Panc1 (cell line): ENCODE data around the gene TWF2. TPM values are rescaled to one million over a fixed set of nuclear protein-coding genes. Genes with fewer than 3 reads are reported as not detected.

Experiments used
- ATAC-seq: fragments of 200-7000 bp; cut with Tn5 transposase; 2 replicates; pipeline ENCODE4 v1.9.1; 2020; ENCODE audit warnings: mild to moderate bottlenecking, moderate library complexity
- BruUV-seq: library from RNA; stranded (reverse); fragments of 400-500 nt; replicated peaks from 2 replicates; lab custom pipeline; 2021; lab: Mats Ljungman, UMichigan
- CTCF ChIA-PET: fragments of 300-600 bp; sonication (Branson Sonifier 250); formaldehyde crosslinking; loops from one replicate; lab custom pipeline; 2022; ENCODE audit warnings: antibody characterized with exemption; lab: Charles Lee
- POLR2A ChIA-PET: fragments of 300-600 bp; sonication (Branson Sonifier 250); formaldehyde crosslinking; loops from one replicate; lab custom pipeline; 2022; ENCODE audit warnings: antibody characterized with exemption; lab: Charles Lee
- DNase-seq: peaks from one replicate; pipeline ENCODE4 v3.0.0-alpha.2; 2010; ENCODE audit warnings: low read depth, low spot score
- H3K27ac ChIP-seq: 2 replicates; pipeline ENCODE4 v1.5.1; 2011; ENCODE audit warnings: mild to moderate bottlenecking, low read length, inconsistent platforms
- H3K27me3 ChIP-seq: fragments of 200-500 bp; sonication (Bioruptor generic); 2 replicates; pipeline ENCODE4 v1.6.0; 2014; ENCODE audit warnings: low read length, inconsistent platforms; ENCODE audit not compliant: control insufficient read depth, insufficient read depth
- H3K36me3 ChIP-seq: fragments of 200-500 bp; sonication (Bioruptor generic); 2 replicates; pipeline ENCODE4 v1.5.1; 2014; ENCODE audit warnings: inconsistent platforms, mild to moderate bottlenecking, low read length, moderate library complexity; ENCODE audit not compliant: control insufficient read depth, insufficient read depth
- H3K4me1 ChIP-seq: 2 replicates; pipeline ENCODE4 v1.5.1; 2011; ENCODE audit warnings: inconsistent platforms, mild to moderate bottlenecking, low read length, moderate library complexity; ENCODE audit not compliant: control insufficient read depth, insufficient read depth
- H3K4me3 ChIP-seq, 2 experiments: 2 replicates each; pipeline ENCODE4 v1.5.1; 2011 to 2012; ENCODE audit warnings: low read depth in 2 of 2, low read length in 2 of 2, mild to moderate bottlenecking in 2 of 2, inconsistent platforms in 1 of 2, moderate library complexity in 1 of 2
- H3K9me3 ChIP-seq: fragments of 200-500 bp; sonication (Bioruptor generic); 2 replicates; pipeline ENCODE4 v1.5.1; 2014; ENCODE audit warnings: low read depth, mild to moderate bottlenecking, inconsistent platforms, low read length, moderate library complexity; ENCODE audit not compliant: control insufficient read depth, insufficient read depth
- CTCF ChIP-seq: fragments of 450-650 bp; IDR thresholded peaks from 2 replicates; pipeline ENCODE4 v1.5.1; 2017; ENCODE audit warnings: mild to moderate bottlenecking
- POLR2AphosphoS5 ChIP-seq: IDR thresholded peaks from 2 replicates; pipeline ENCODE4 v1.6.1; 2012; ENCODE audit warnings: mild to moderate bottlenecking, low read depth, low read length, moderate library complexity
- REST ChIP-seq, 2 experiments: IDR thresholded peaks; 2 replicates each; pipeline ENCODE4 v1.6.1; 2011 to 2012; ENCODE audit warnings: low read depth in 2 of 2, control low read depth in 1 of 2, low read length in 1 of 2, mild to moderate bottlenecking in 1 of 2, moderate library complexity in 1 of 2; ENCODE audit not compliant: insufficient read depth in 1 of 2
- SIN3A ChIP-seq: IDR thresholded peaks from 2 replicates; pipeline ENCODE4 v1.6.1; 2012; ENCODE audit warnings: low read depth, mild to moderate bottlenecking, low read length, moderate library complexity, borderline replicate concordance; ENCODE audit not compliant: insufficient read depth
- TCF7L2 ChIP-seq: IDR thresholded peaks from 2 replicates; pipeline ENCODE4 v1.6.1; 2011; ENCODE audit warnings: mild to moderate bottlenecking, low read depth, low read length, inconsistent platforms
- in situ Hi-C: cut with HindIII; loops from 2 replicates; pipeline ENCODE4 v1.10.0; 2016; ENCODE audit warnings: low sequenced_read_pairs, low pct_unique_long_range_greater_than_20kb
- intact Hi-C: fragments of 100-400 bp; cut with micrococcal nuclease; formaldehyde crosslinking; loops from one replicate; pipeline ENCODE4 v1.10.0; 2022; ENCODE audit not compliant: unreplicated experiment
- total RNA-seq: library from RNA; stranded (reverse); gene quantifications from one replicate; pipeline ENCODE4 v1.2.1, GENCODE V29; 2021; ENCODE audit not compliant: unreplicated experiment

Gene TWF2
- total RNA-seq, 1 experiment from 2014 or later: 51.9 TPM

GRCh38 chr3:52234516-52235447, 4.2 kb downstream of the TWF2 start:
- ATAC-seq (no peak), DNase-seq (no peak)
- no TSS peak for BruUV-seq
- Histone ChIP-seq H3K4me3 (no peak overlapping the region), H3K27ac (no peak overlapping the region), H3K27me3 (no peaks in the 10 kb centered on the region), H3K36me3 (peaks cover 7% of the 10 kb centered on the region; the same call in 1 of the 2 replicates), H3K9me3 (no peaks in the 10 kb centered on the region), H3K4me1 (peaks cover 14% of the 10 kb centered on the region)
- intact Hi-C loops: loop anchor here (10.0 kb wide), 1 partner anchor 100 kb away; no protein-coding TSS in a partner anchor
- in situ Hi-C loops: no loop called here
- ChIA-PET POLR2A (interaction anchor here (0.5 kb wide), 1 partner anchor 753 kb away, joined by 3 read pairs; no protein-coding TSS in a partner anchor), CTCF (no interaction called here)
- peak; percentile 41 for TF ChIP-seq CTCF
- no peak for TF ChIP-seq POLR2AphosphoS5

GRCh38 chr3:52233968-52234367, 5.0 kb downstream of the TWF2 start:
- no peak for TF ChIP-seq CTCF
- no peak for TF ChIP-seq REST (IDR thresholded peaks at IDR 0.05; ENCODE audit: insufficient read depth in 1 of 2, low read depth in 2 of 2, low read length in 1 of 2)
- no peak for TF ChIP-seq SIN3A
- no peak for TF ChIP-seq POLR2AphosphoS5
- TF ChIP-seq TCF7L2: no peak
- no peak overlapping the region for H3K27ac ChIP-seq
- intact Hi-C loops (loop anchor here (10.0 kb wide), 1 partner anchor 101 kb away; no protein-coding TSS in a partner anchor), in situ Hi-C loops (no loop called here)
- ATAC-seq (no peak), DNase-seq (no peak)
- no TSS peak for BruUV-seq
- H3K4me1 ChIP-seq: peaks cover 13% of the 10 kb centered on the region
- H3K36me3 ChIP-seq: peaks cover 5% of the 10 kb centered on the region; the same call in 1 of the 2 replicates
- H3K9me3 ChIP-seq: no peaks in the 10 kb centered on the region
- ChIA-PET CTCF (interaction anchor here (0.7 kb wide), 1 partner anchor 199 kb away, joined by 6 read pairs; no protein-coding TSS in a partner anchor), POLR2A (no interaction called here)
- H3K27me3 ChIP-seq: no peaks in the 10 kb centered on the region
- no peak overlapping the region for H3K4me3 ChIP-seq
